T-helper 1 cell treated with Interleukin-12 subunit alpha and Interleukin-12 subunit beta and Interleukin-4 antibody, amounts not matched to agents 30 μg/mL and 1 μg/mL, for 36 hours (primary cell): ENCODE data around the gene PLEKHB2.
"Not testable (repeated sequence)": the region's sequence is repeated elsewhere in the genome, so short reads cannot be mapped to it uniquely, and the experiment has no call there.

ENCODE experiments used
- H3K27ac Mint-ChIP-seq: one replicate; pipeline ENCODE4 v1.8.0; 2021; ENCODE audit warnings: mild to moderate bottlenecking, mixed read lengths
- H3K27me3 Mint-ChIP-seq: one replicate; pipeline ENCODE4 v1.8.0; 2021; ENCODE audit warnings: low read depth, mixed read lengths
- H3K36me3 Mint-ChIP-seq: one replicate; pipeline ENCODE4 v1.8.0; 2021; ENCODE audit warnings: low read depth, mixed read lengths
- H3K4me1 Mint-ChIP-seq: one replicate; pipeline ENCODE4 v1.8.0; 2021; ENCODE audit warnings: low read depth, mixed read lengths
- H3K4me3 Mint-ChIP-seq: one replicate; pipeline ENCODE4 v1.8.0; 2021; ENCODE audit warnings: mild to moderate bottlenecking, moderate library complexity, mixed read lengths
- H3K9me3 Mint-ChIP-seq: one replicate; pipeline ENCODE4 v1.8.0; 2021; ENCODE audit warnings: mixed read lengths

The PLEKHB2 gene

GRCh38 chr2:131077966-131078365 is 27.2 kb upstream of the PLEKHB2 start:
- Mint-ChIP-seq H3K27me3 (no peaks in the 10 kb centered on the region), H3K4me3 (no peak overlapping the region), H3K36me3 (peaks cover 53% of the 10 kb centered on the region), H3K4me1 (peaks cover 21% of the 10 kb centered on the region), H3K27ac (no peak overlapping the region), H3K9me3 (no peaks in the 10 kb centered on the region)

GRCh38 chr2:131079931-131080330 is 25.2 kb upstream of the PLEKHB2 start:
- not testable (repeated sequence) for H3K27me3 Mint-ChIP-seq, H3K9me3 Mint-ChIP-seq, H3K4me3 Mint-ChIP-seq, H3K27ac Mint-ChIP-seq
- Mint-ChIP-seq H3K36me3 (peaks cover 50% of the 10 kb centered on the region), H3K4me1 (peaks cover 21% of the 10 kb centered on the region)

GRCh38 chr2:131081190-131081589 is 23.9 kb upstream of the PLEKHB2 start:
- no peaks in the 10 kb centered on the region for H3K27me3 Mint-ChIP-seq
- H3K27ac Mint-ChIP-seq, result peak overlapping the region; percentile 22
- H3K36me3 Mint-ChIP-seq, result peaks cover 52% of the 10 kb centered on the region
- H3K9me3 Mint-ChIP-seq, result no peaks in the 10 kb centered on the region
- peaks cover 17% of the 10 kb centered on the region for H3K4me1 Mint-ChIP-seq
- no peak overlapping the region for H3K4me3 Mint-ChIP-seq

GRCh38 chr2:131085646-131086045 is 19.5 kb upstream of the PLEKHB2 start:
- H3K27ac Mint-ChIP-seq, result no peak overlapping the region
- H3K36me3 Mint-ChIP-seq, result peaks cover 52% of the 10 kb centered on the region

GRCh38 chr2:131092458-131093005 is 12.6 kb upstream of the PLEKHB2 start:
- Mint-ChIP-seq H3K27ac (peak overlapping the region; percentile 80), H3K4me3 (peak overlapping the region; percentile 78), H3K4me1 (peaks cover 18% of the 10 kb centered on the region), H3K36me3 (peaks cover 23% of the 10 kb centered on the region), H3K9me3 (no peaks in the 10 kb centered on the region), H3K27me3 (no peaks in the 10 kb centered on the region)

More at GRCh38 chr2:131085646-131086045, 19.5 kb upstream of the PLEKHB2 start:
- no peaks in the 10 kb centered on the region for H3K27me3 Mint-ChIP-seq
- peaks cover 11% of the 10 kb centered on the region for H3K4me1 Mint-ChIP-seq
- no peak overlapping the region for H3K4me3 Mint-ChIP-seq
- H3K9me3 Mint-ChIP-seq, result no peaks in the 10 kb centered on the region

- H3K4me3 Mint-ChIP-seq, result peak within 1 kb of the TSS; percentile 92
- H3K27ac Mint-ChIP-seq, result peak within 1 kb of the TSS; percentile 93
- H3K4me1 Mint-ChIP-seq, result peaks cover 18% of the 10 kb centered on the region
- peaks cover 17% of the 10 kb centered on the region for H3K36me3 Mint-ChIP-seq
- no peaks in the 10 kb centered on the region for H3K9me3 Mint-ChIP-seq
- H3K27me3 Mint-ChIP-seq, result no peaks in the 10 kb centered on the region
These were observed 12.0 kb upstream of the PLEKHB2 start, which contains the start of gene FAM168B for GRCh38 chr2:131093006-131093695. Gene FAM168B (minus strand): TSS chr2:131093460. CDS start chr2:131082646, 10,814 bp downstream.

- H3K36me3 Mint-ChIP-seq, result peaks cover 13% of the 10 kb centered on the region
- H3K4me1 Mint-ChIP-seq, result peaks cover 15% of the 10 kb centered on the region
- no peaks in the 10 kb centered on the region for H3K9me3 Mint-ChIP-seq
- peak overlapping the region; percentile 92 for H3K4me3 Mint-ChIP-seq
- H3K27ac Mint-ChIP-seq, result peak overlapping the region; percentile 93
- no peaks in the 10 kb centered on the region for H3K27me3 Mint-ChIP-seq
These were observed 11.3 kb upstream of the PLEKHB2 start for GRCh38 chr2:131093696-131094462.

- Mint-ChIP-seq H3K27me3 (no peaks in the 10 kb centered on the region), H3K9me3 (no peaks in the 10 kb centered on the region), H3K27ac (peak overlapping the region; percentile 93), H3K36me3 (peaks cover 8% of the 10 kb centered on the region), H3K4me3 (peak overlapping the region; percentile 92), H3K4me1 (peaks cover 15% of the 10 kb centered on the region)
These were observed 10.5 kb upstream of the PLEKHB2 start for GRCh38 chr2:131094463-131095281.

- Mint-ChIP-seq H3K9me3 (no peaks in the 10 kb centered on the region), H3K36me3 (peaks cover 5% of the 10 kb centered on the region), H3K4me3 (no peak overlapping the region), H3K27me3 (no peaks in the 10 kb centered on the region), H3K27ac (peak overlapping the region; percentile 42), H3K4me1 (peaks cover 32% of the 10 kb centered on the region)
These were observed 2.0 kb upstream of the PLEKHB2 start for GRCh38 chr2:131103165-131103564.

GRCh38 chr2:131104487-131105155 is 515 bp upstream of the PLEKHB2 start:
- no peaks in the 10 kb centered on the region for H3K9me3 Mint-ChIP-seq
- H3K4me3 Mint-ChIP-seq, result peak overlapping the region; percentile 95
- H3K4me1 Mint-ChIP-seq, result peaks cover 41% of the 10 kb centered on the region
- no peaks in the 10 kb centered on the region for H3K27me3 Mint-ChIP-seq
- peak overlapping the region; percentile 94 for H3K27ac Mint-ChIP-seq
- peaks cover 14% of the 10 kb centered on the region for H3K36me3 Mint-ChIP-seq

- Mint-ChIP-seq H3K27me3 (no peaks in the 10 kb centered on the region), H3K4me3 (peak overlapping the region; percentile 95), H3K9me3 (no peaks in the 10 kb centered on the region), H3K36me3 (peaks cover 23% of the 10 kb centered on the region), H3K4me1 (peaks cover 48% of the 10 kb centered on the region), H3K27ac (peak overlapping the region; percentile 94)
These were observed 1.0 kb downstream of the PLEKHB2 start for GRCh38 chr2:131105950-131106801.

- no peaks in the 10 kb centered on the region for H3K27me3 Mint-ChIP-seq
- H3K4me1 Mint-ChIP-seq, result peaks cover 48% of the 10 kb centered on the region
- H3K36me3 Mint-ChIP-seq, result peaks cover 54% of the 10 kb centered on the region
- H3K9me3 Mint-ChIP-seq, result peaks cover 17% of the 10 kb centered on the region
- H3K4me3 Mint-ChIP-seq, result no peak overlapping the region
- no peak overlapping the region for H3K27ac Mint-ChIP-seq
These were observed 7.4 kb downstream of the PLEKHB2 start for GRCh38 chr2:131112529-131112928.

- Mint-ChIP-seq H3K9me3 (peaks cover 17% of the 10 kb centered on the region), H3K4me1 (peaks cover 45% of the 10 kb centered on the region), H3K4me3 (no peak overlapping the region), H3K27ac (no peak overlapping the region), H3K27me3 (no peaks in the 10 kb centered on the region), H3K36me3 (peaks cover 56% of the 10 kb centered on the region)
These were observed 8.6 kb downstream of the PLEKHB2 start for GRCh38 chr2:131113566-131114227.
